ENCODE measurements around the gene CTSE.

The CTSE gene

DNA sequence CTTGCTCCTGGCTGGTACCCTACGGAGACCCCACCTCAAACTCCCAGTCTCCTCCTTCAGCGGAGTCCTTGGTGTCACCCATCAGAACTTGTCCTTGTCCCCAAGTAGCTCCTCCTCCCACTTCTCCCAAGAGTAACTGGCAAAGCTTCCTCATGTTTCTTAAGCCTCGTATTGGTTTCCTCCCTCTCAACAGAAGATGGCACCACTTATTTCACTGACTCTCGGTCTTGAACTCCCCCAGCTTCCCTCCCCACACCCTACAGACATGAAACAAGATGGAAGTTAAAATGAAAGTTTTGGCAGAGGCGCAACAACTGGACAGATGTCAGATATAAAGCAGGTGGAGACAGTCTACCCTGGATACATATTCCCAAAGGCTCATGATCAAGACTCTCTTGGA lies 33.9 kb downstream of the CTSE start:
- peak; percentile 25 for DNase-seq

DNA sequence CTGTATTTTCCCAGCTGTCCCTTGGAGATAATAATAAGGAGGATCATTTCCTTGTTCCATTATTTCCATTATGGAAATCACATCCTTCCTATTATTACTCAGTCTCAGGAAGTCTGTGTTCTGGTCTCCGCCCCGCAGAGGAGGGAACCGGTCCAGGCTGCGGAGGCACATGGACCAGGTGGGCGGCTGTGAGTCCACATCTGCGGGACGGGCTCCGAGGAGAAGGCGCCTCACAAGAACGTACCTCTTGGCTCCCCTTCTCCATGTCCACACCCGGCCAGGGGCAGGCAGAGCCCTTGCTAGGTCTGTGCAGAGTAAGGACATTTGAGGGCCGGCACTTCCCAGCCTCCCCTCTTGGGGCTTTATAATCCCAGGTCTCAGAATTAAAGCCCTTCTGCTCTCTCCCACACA lies 35.1 kb downstream of the CTSE start:
- DNase-seq, result no peak

DNA sequence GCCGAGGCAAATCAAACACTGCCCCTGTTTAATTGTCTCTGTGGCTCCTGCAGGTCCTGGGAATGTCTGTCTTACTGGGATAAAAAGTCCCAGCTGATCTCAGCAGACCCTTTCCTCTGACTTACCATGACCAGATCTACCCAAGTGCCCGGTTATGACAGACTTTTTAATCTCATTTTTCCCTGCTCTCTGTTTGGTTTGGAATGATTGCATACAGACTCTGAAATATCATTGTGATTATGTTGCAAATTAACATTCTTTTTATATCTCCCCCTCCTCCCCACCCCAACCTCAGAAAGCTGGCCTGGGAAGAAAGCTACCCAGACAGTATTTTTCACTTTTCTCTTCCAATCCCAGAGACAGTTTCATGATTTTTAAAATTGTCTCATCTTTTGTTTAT lies 36.8 kb downstream of the CTSE start:
- DNase-seq, result no peak

DNA sequence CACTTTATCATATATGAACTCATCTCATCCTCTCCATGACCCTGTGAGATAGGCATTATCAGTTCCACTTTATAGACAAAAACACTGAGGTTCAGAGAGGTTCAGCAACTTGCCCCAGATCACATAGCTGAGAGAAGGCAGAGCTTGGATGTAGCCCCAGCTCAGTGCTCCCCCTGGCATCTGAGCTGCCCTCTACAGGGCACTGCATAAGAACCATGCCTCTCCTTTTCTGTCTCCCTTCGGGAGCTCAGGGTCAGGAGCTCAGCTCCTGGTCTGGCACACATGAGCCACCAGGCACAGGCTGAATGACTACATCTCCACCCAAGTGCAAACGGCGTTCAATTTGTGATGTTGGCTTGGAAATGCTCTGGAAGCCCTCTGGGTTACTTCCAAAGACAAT lies 37.4 kb downstream of the CTSE start:
- peak; percentile 37 for DNase-seq

DNA sequence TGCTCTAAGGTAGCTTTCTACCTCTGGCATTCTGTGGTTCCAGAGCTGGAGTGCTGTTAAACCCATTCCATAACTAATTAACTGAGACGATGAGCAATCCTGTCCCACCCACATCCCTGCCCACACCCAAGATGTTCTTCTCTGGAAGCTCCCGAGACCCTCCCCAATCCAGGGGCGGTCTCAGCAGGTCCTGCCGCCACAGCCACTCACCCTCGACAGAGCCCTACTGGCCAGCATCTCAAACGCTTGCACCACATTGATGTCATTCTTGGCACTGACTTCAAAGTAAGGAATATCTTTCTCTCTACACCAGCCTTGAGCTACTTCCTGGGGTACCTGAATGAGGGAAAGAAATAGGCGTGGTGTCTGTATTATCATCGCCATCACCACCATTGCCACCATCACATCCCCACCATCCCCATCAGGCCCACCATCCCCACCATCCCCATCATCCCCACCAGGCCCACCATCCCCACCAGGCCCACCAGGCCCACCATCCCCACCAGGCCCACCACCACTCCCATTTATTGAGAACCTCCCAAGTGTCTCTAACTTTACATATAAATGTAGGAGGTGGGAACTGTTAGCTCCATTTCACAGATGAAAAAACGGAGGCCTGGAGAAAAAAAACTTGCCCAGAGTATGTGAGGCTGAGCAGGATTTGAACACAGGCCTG lies 38.2 kb downstream of the CTSE start:
- DNase-seq, result no peak

DNA sequence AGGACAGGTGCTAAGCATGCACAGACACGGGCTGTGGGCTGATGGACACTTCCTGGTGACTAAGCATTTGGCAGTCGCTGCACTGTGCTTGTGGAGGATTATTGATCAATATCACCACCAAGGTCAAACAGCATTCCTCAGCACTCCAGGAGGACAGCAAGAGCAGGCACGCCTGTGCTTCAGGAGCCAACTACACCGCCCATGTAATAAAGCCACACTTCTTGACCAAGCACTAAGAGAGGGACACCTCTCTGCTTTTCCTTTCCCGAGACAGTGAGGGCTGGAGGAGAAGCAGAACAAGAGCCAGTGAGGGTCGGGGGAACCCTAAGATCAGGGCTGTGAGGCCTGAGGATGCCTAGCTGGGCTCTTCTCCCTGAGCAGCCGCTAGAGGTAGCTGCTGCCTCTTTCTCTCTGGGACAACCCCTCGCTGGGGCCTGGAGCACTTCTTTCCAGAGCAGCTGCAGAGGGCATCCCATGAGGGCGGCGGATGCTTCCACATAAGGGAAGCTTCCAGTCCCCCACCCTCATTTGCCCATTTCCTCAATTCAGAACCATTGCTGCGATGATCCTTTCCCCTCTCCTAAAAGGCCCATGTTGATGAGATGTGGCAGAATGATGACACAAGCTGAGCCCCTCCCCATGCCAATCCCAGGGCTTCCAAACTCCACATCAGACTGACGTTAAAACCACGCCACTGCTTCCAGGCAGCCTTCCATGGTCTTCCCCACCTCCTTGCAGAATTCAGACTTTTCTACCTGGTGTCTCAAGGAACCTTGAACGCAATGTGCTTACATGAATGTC lies 39.6 kb downstream of the CTSE start:
- DNase-seq, result peak; percentile 72

DNA sequence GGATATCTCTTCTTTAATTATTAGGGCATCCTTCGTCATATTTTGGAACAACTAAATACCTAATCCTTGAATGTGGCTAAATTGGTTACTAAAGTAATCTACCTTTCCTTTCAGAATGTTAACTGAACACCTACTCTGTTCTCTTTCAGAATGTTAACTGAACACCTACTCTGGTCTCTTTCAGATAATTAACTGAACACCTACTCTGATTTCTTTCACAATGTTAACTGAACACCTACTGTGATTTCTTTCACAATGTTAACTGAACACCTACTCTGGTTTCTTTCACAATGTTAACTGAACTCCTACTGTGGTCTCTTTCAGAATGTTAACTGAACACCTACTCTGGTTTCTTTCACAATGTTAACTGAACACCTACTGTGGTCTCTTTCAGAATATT lies 42.4 kb downstream of the CTSE start:
- DNase-seq, result no peak

DNA sequence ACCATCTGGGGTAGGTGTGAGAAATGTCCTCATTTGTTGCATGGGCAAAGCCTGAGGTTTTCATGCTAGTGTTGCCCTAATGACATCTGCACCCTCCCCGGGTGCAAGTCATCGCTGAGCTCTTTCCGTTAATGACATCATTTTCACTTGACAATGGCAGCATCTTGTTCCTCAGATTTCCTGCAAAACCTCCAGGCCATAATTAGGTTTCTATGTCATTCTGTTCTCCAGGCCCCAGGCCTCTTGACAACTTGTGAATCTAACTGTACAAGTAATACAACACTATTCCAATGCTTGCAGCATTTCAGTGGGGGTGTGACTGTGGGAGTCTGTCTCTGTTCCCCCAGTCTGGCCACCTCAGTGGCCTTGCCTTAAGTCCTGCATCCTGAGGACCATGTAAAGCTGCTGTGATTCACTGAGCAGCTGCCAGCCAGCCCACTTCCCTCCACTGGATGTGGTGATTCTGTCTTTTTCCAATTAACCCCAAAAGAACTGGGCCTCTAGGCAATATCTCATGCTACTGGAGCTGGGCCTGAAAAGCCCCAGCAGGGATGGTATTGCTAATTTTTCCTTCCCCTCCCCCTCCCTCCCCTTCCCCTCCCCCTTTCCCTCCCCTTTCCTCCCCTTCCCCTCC lies 43.3 kb downstream of the CTSE start:
- DNase-seq, result no peak

DNA sequence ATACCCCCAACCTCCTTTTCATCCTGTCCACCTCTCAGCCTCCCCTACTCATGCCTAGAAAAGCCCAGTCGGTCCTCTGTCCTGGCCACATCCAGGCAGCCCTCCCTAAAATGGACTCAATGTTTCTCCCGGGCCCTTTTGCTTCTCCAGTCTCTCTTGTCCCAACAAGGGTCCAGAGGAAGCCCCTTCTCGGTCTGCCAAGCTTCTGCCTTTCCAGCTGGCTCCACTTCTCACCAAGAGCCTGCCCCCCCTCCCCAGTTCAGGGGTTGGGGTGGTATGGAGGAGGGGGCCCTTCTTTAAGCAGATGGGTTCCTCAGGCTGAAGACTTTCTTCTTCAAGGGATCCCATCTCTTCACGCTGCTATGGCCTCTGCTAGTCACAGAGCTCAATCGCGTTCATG lies 44.4 kb downstream of the CTSE start:
- no peak for DNase-seq

DNA sequence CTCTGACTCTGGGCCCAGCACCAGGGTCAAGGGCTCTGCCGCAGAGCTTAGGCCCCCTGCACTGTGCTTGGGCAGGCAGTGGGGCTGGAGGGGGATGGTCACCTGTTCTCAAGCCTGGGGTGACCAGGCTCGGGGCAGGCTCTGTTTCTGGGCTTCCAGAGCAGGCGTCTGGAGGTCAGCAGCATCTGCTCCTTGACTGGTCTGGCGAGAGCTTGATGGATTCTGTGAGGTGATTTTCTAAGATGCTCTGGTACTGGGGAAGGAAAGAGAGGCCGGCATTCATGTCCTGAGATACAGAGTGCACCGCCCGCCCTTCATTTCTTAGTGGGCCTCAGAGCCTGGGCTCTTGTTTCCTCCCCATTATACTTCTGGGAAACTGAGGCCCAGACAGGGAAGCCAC lies 45.0 kb downstream of the CTSE start:
- no peak for DNase-seq

DNA sequence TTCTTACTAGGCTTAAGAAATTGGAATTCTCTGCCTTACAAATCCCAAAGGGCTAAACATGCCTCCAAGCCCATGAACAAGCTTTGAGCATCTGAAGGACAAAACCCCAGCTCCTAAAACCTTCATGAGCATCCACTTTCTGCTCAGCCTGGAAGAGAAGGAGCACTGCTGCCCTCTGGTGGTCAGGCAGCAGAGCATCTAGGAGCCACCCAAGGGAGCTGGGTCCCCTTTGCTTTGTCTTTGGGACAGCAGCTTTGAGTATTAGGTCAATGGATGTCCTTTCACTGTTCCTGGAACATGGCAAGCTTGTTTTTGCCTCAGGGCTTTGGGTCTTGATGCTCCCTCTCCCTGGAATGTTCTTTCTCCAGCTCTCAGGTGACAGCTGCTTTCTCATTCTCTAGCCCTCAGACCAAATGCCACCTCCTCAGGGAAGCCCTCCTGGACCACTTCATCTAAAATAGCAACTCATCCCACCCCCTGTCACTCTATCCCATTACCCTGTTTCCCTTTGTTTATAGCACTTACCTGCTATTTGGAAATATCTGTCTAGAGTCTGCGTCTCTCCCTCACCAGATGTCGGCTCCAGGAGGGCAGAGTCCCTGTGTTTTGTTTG lies 46.2 kb downstream of the CTSE start:
- peak; percentile 88 for DNase-seq

DNA sequence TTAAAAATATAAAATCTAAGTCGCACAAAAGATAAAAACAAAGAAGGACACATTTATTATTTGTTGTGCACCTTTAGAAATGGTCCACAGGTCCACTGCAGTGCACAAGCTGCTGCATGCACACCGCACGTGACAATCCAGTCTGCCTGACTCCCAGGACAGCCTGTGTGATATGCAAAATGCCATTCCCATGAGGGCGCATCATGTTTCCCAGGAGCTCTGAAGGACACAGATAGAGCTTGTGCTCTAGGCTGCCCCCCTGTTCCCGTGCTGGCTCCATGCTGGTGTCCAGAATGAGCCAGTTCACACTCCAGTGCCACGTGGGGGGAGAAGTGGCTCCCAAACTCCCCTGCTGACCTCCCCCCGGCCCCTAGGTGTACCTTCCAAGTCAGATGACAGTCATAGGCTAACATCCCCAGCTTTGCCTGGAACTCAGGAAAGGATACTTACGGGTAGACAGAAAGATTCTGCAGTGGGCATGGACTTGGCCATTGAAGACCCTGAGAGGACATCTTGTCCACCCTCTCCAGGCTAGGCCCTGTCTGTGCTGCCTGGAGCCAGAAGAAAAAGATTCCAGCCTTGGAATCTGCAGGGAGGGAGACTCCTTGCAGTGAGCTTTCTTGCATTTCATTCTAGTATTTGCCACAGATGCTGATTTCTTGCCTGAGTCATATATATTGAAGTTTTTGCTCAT lies 46.8 kb downstream of the CTSE start:
- no peak for DNase-seq

DNA sequence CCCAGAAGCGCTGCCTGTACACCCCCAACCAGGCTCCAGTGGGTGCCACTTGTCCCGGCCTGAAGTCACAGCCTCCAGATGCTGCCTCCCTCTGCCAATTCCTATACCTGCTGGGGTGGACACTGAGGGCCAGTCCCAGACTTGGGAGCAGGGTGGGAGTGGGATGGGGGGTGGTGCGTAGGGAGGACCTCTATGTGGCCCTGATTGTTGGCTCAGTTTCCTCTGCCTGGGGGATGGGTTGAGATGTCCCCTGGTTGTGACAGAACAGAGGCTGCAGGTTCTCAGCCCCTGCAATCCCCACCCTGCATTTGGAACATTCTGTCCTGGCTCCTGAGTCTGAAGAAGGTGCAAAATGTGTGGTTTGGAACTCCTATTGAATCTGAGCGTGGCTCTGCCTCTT lies 47.7 kb downstream of the CTSE start:
- DNase-seq, result no peak

DNA sequence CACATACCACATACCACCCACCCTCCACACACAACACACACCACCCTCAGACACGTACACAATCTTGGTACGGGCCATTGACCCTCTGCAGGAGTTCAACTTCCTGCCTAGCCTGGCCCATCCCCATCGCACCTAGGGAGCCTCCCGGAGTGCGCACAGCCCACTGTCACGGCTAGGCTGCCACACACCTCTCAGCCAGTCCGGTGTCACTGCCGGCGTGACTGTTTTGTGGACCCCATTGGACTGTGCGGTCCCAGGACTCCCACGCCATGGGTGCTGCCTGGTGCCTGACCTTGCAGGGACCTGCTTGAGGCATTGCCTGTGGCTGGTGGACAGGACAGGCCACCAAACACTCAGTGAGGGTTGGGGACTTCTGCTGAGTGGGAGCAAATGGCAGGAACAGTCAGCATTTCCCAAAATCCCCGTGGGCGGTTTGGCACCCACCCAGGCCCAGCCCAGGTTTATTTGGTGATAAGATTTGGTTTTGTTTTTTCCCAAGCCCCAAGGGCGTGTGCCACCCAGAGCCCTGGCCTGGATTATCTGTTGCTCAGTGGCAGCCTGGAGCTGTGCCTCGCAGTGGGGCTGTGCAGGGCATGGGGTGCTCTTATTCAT lies 48.2 kb downstream of the CTSE start:
- no peak for DNase-seq

DNA sequence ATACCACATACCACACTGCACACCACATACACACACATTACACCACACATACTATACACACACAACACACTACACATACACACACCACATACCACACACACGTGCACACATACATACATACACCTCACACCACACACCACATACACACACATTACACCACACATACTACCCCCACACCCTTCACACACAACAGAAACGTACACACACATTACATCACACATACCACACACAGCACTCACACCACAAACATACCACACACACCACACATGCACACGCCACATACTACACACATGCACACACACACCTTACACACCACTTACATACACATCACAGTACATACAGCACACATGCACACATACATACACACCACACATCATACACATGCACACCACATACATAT lies 49.0 kb downstream of the CTSE start:
- no peak for DNase-seq

DNA sequence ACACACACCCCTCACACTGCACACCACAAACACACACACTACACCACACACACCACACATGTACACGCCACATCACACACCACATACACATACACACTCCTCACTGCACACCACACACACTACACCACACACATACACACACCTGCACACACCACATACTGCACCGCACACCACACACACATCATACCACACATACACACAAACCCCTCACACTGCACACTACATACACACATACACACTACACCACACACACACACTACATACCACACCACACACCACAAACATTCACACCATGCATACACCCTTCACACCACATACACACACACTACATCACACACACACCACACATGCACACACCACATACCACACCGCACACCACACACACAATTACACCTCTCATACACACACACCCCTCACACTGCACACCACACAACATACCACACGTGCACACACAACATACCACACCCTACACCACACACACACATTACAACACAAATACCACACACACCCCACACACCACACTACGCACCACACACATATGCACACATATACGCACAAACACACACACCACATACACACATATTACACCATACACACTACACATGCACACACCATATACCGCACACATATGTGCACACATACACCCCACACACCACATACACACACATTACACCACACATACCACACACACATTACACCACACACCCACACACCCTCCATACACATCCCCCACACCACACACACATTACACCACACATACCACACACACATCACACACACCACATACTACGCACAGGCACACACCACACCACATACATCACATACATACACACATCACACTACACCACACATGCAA lies 50.1 kb downstream of the CTSE start:
- no peak for DNase-seq

DNA sequence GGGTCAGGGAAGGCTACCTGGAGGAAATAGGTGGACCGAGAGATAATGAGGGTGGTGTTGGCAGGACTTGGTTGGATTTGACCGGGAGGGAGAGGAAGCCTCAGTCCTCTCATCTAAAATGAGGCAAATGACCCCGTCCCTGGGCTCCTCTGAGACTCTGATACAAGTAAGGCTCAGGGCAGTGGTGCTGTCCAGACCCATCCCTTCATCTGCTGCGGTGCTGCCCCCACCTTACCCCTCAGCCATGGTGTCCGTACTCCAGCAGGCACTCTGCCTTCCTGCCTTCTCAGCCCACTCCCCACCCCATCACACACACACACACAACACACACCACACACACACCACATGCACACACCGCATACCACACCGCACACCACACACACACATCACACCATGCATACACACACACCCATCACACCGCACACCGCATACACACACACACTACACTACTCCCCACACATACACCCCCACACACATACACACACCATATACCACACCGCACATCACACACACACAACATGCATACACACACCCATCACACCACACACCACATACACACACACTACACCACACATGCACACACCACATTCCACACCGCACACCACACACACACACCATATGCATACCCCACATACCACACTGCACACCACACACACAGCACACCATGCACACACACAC lies 51.1 kb downstream of the CTSE start:
- no peak for DNase-seq

DNA sequence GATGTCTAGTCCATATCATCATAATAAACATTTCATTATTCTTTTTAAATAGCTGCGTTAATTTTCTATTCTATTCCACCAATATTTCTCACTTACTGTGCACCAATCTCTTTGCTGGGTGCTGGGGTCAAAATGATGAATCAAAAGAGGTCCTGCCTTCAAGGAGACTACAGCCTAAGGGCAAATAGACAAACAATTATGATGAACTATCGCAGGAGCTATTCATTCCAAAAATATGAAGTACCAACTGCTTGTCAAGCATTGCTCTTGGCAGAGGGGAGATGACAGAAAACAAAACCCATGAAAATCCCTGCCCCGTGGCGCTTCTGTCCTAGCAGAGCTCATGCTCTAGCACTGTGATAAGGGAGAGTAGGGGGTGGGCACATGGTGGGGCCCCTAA lies 51.6 kb downstream of the CTSE start:
- DNase-seq, result no peak

DNA sequence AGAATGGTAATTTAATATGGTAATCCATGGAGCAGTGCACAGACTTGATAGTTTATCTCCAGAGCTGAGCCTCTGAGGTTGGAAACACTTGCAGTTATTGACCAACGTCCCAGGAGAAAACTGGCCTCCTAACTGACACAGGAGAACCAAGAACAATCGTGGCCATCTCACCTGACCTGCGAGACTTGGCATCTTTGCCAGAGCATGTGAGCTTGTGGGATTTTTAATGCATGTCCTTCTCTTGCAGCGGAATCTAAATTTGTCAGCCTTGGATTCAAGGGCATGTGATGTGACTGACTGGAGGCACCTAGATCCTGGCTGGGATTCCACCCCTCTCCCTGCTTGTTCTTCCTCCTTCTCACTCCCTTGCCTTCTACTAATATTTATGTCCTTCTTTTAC lies 52.6 kb downstream of the CTSE start:
- no peak for DNase-seq

DNA sequence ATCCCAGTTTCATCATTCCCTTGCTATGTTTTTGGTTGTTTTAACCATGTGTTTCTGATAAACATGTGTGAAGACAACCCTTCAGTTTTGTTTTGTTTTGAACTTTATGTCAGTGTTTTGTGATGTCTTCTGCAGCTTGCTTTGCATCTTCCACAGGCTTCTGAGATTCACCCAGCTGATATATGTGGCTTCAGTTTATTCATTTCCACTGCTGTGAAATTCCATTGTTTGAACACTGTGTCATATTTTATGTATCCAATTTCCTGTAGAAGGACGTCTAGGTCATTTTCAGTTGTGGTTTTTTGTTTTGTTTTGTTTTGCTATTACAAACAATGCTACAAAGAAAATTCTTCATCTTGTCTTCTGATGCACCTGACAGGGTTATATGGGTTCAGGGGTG lies 53.2 kb downstream of the CTSE start:
- DNase-seq, result no peak

DNA sequence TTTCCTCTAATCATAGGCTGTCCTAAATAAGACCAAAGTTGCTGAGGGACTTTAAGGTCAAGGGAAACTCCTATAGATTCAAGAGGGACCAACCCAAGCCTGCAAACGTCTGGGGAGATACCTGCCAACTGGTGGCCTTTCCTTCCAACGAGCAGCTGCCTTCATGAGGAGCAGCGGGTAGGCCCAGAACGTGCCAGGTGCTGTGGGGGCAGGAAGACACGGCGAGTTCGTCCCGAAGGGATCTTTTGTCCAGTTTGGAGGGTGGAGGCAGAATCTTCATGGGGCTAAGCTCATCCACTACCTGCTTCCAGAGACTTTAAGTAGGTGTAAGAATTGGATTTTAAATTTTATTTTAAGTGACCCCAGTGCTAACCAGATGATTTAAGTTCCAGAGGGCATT lies 54.5 kb downstream of the CTSE start:
- DNase-seq, result no peak

All from RPMI8226 (cell line).